Right forelimb (tissue), 1 donor: ENCODE data around the gene PARS2.
A peak's percentile ranks its signal among the peaks of the same experiment; 100 is the strongest.
"Not testable (repeated sequence)": the region's sequence is repeated elsewhere in the genome, so short reads cannot be mapped to it uniquely, and the experiment has no call there.

ENCODE experiments used
- DNase-seq: peaks from one replicate; pipeline ENCODE4 v3.0.0-alpha.2; 2018

PARS2 gene

GRCh38 chr1:54798769-54799641, 34.7 kb upstream of the PARS2 start:
- no peak for DNase-seq

GRCh38 chr1:54798206-54798605, 33.9 kb upstream of the PARS2 start:
- DNase-seq = no peak

GRCh38 chr1:54796902-54797301, 32.6 kb upstream of the PARS2 start:
- no peak for DNase-seq

- no peak for DNase-seq
These were observed 31.6 kb upstream of the PARS2 start for GRCh38 chr1:54795841-54796468.

GRCh38 chr1:54795356-54795665, 31.0 kb upstream of the PARS2 start:
- DNase-seq = no peak

GRCh38 chr1:54794451-54795355, 30.4 kb upstream of the PARS2 start:
- no peak for DNase-seq

GRCh38 chr1:54792686-54793282, 28.5 kb upstream of the PARS2 start:
- DNase-seq = peak; percentile 65

- no peak for DNase-seq
These were observed 27.7 kb upstream of the PARS2 start for GRCh38 chr1:54791880-54792522.

GRCh38 chr1:54788459-54788858, 24.1 kb upstream of the PARS2 start:
- DNase-seq = no peak

GRCh38 chr1:54787604-54788003, 23.3 kb upstream of the PARS2 start:
- DNase-seq = no peak

- no peak for DNase-seq
These were observed 22.5 kb upstream of the PARS2 start for GRCh38 chr1:54786778-54787177.

- no peak for DNase-seq
These were observed 19.7 kb upstream of the PARS2 start for GRCh38 chr1:54784066-54784465.

GRCh38 chr1:54782588-54782987, 18.3 kb upstream of the PARS2 start:
- DNase-seq = no peak

GRCh38 chr1:54782156-54782555, 17.8 kb upstream of the PARS2 start:
- DNase-seq = no peak

- DNase-seq = no peak
These were observed 16.9 kb upstream of the PARS2 start for GRCh38 chr1:54781023-54781723.

GRCh38 chr1:54777431-54777830, 13.1 kb upstream of the PARS2 start:
- DNase-seq = no peak

GRCh38 chr1:54777011-54777410, 12.7 kb upstream of the PARS2 start:
- DNase-seq = no peak

- not testable (repeated sequence) for DNase-seq
These were observed 11.8 kb upstream of the PARS2 start for GRCh38 chr1:54775828-54776721.

- DNase-seq = no peak
These were observed 10.6 kb upstream of the PARS2 start for GRCh38 chr1:54774820-54775498.

- DNase-seq = no peak
These were observed 8.6 kb upstream of the PARS2 start for GRCh38 chr1:54772951-54773350.
